NCI-H345 (cell line): ENCODE data around the gene PDE8A.
"Not testable (repeated sequence)": the region's sequence is repeated elsewhere in the genome, so short reads cannot be mapped to it uniquely, and the experiment has no call there.

Source experiments
- DNase-seq: peaks from one replicate; lab custom pipeline; 2025; lab: John Stamatoyannopoulos, UW

Gene PDE8A

DNA sequence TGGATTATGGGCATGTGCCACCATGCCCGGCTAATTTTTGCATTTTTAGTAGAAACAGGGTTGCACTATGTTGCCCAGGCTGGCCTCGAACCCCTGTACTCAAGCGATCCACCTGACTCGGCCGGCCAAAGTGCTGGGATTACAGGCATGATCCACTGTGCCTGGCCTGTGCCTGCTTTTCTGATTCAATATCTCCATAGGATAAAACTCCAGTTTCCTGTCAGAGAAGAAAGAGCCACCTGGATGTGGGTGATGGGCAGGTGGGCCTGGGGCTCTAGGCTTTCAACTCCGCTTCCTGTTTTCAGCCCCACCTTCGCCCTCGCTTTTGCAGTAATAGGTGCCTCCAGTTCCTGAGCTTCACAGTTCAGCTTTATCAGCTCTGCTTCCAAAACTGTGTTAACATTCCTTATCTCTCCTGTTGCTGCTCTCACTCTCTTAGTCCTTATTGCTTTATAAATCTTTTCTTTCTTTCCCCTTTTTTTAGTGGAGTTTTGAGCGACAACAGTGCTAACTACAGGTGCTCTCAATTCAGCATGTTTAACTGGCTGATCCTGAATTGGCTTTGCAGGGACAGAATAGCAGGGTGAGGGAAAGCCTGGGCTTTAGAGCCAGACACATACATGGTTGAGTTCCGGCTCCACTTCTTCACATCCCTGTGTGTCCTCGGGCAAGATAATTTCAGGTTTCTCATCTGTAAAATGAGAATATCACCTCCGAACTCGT lies 21.1 kb upstream of the PDE8A start:
- no peak for DNase-seq

DNA sequence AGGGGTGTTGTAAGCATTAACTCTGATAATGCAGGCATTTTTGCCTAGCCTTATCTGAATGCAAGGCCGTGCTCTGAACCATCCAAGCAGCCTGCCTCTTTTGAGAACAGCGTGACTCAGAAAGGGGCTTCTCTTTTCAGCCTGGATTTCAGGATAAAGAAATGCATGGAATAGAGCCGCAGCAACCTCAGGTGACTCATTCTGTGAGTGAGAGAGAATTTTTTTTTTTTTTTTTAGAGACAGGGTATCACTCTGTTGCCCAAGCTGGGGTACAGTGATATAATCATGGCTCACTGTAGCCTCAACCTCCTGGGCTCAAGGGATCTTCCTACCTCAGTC lies 20.6 kb upstream of the PDE8A start:
- DNase-seq = no peak

DNA sequence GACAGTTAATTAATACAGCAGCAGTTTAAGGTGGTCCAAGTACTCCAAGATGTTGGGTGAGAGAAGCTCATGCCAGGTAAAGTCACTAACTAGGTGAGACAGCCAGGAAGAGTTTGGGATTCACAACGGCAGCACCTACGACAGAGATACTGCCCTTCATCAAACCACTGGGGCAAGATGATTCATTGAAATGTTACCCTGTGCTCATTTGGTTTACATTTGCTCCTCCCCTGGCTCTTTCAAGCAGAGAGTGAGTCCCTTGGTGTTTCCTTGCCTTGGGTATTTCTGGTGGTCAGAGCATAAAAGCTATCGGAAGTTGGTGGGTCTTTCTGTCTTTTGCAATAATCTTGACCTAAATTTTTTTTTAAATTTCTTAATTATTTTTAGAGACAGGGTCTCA lies 19.9 kb upstream of the PDE8A start:
- DNase-seq = no peak

DNA sequence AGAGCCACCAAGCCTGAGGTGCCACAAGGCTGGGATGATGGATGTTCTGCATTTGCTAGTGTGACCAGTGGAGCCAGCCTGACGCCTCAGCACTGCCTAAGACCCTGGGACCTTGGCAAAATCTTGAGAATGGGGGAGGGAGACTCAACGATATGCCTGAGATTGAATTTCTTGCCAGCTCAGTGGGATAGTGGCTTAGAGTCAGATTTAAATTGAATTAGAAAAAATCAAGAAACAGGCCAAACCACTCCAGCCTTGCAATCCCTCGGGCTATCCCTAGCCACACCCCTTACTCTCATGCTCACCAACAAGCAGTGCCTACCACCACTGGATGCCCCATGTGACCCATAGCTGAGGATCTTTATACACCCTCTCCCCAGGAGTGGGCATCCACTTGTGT lies 18.7 kb upstream of the PDE8A start:
- DNase-seq = no peak

DNA sequence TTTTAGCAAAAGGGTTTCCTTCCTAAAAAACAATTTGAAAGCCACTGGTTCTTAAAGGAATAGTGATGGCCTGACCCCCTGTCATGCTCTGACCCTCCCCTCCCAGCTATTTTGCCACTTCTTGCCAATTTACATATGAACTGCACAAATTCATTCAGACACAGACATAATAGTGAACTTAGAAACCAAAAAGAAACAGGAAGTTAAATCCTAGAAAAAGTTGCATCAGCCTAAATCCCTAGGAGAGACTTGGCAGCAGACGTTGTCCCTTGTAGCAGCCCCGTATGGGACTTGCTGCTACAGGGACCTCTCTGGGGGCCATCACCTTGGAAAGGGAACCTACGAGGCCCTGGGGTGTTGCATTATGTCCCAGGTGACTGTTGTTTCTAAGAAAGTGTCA lies 14.3 kb upstream of the PDE8A start:
- DNase-seq = no peak

DNA sequence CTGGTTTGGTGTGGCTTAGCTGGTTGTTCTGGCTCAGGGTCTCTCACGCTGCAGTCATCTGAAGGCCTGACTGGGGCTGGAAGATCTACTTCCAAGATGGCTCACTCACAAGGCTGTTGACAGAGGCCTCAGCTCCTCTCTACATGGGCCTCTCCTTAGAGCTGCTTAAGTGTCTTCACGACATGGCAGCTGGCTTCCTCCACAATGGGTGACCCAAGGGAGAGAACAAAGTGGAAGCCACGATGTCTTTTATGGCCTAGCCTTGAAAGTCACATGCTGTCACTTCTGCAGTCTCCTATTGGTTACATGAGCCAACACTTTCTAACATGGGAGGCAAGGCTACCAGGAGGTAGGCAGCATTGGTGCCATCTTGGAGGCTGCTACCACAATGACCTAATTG lies 13.4 kb upstream of the PDE8A start:
- no peak for DNase-seq

DNA sequence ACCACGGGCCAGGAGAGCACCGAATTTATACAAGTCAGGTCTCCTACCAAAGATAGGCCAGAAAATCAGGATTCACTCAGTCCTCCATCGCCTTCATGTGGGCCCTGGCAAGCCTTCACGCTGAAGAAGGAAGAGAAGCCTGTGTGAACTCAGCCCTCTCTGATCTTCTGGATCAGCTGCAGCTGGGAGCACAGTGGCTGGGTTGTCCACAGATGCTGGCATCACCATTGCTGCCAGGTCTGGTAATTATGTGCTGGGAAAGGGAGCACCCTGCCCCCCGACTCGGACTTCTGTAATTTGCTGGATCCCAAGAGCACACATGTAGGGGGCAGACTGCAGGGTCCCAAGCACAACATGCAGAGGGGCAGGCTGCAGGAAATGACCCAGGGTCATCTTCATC lies 12.4 kb upstream of the PDE8A start:
- DNase-seq = no peak

DNA sequence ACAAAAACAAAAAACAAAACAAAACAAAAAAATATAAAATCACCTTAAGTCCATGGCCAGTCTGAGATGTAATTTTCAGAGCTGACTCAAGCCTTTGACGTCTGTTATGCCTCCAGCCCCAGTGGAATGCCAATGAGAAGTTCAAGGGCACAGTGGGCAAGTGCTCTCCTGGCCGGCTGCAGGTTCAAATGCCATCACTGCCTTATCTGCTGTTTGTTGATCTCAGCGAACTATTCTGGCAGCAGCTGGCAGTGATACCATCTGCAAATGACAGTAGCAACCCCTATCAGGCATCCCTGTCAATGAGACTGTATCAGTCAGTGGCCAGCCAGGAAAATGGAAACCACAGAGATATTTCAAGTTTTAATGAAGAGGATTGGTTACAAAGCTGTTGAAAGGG lies 10.8 kb upstream of the PDE8A start:
- no peak for DNase-seq

DNA sequence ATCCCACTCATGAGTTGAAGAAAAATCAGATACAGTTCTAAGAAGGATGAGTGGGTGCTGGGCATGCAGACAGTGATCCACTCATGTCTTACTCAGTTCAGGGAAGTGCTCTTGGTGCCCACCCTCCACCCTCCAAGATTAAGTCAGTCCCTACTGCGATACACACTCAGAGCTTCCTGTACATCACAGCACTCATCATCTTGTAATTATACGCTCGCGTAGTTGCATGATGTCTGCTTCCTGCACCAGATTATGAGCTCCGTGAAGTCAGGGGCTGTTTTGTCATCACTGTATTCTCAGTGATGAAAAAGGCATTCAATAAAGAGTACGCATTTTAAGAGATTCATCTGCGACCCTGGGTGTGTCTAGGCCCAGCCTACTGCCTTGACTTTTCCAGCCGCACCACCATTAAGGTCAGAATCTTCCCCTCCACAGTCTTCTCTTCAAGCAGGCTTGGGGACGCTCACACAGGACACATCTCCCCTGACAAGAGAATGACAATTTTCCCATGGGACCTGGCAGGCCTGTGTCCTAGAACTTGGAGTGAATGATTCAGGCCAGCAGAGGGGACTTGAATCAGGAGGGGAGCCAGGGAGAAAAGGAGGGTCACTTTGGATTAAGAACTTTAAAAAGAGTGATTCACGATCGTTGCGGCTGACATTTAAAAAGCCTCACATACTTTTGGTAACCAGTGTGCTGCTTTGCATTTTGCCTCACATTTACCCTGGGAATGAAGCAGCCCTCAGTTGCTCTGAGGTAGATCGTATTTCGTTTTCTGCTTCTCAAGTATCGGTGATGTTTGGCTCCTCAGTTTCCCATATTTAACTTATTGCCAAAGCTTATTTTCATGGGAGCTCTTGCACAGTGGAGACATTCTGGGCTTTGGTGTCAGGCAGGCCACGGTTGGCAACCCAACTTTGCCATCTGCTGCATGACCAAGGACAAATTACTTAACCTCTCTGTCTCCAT lies 7.9 kb upstream of the PDE8A start:
- DNase-seq = no peak

DNA sequence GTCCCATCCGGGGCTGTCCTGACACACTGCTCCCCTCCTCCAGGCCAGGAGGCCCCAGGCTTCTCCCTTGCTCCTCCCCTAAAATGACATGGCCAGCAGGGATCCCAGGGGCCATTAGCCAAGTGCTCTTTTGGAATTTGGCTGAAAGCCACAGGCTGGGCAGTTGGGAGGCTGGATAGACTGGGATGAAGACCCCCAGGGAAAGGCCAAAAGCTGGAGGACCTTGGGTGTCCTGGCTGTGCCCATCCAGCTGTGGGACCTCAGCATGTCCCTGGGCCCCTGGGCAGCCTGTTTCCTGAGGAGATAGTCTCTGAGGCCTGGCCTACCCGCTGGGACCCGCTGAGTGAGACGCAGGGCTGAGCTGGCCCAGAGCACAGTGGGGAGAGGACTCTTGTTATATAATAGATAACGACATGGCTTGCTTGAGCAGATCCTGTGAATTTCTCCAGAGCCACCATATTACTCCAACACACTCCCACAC lies 5.7 kb upstream of the PDE8A start:
- no peak for DNase-seq

DNA sequence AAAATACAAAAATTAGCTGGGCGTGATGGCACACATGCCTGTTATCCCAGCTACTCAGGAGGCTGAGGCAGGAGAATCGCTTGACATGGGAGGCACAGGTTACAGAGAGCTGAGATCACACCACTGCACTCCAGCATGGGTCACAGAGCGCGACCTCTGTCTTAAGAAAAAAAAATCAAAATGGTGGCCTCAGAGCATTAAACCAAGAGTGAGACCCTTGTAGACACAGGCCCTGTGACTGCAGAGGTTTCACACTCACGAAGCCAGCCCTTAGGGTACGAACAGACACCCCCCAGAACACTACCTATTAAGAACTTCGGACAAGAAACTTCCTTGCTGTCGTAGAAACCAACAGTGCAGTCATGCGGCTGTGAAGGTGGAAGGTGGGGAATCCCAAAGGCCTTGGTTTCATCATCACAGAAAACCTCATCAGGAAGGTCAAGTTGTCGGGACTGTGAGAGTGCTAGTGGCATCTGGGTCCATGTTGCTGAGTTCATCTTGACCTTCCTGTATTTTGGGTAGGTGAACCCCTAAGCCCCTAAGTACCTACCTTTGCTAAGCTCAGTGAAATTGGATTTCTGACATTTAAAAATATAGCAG lies 4.8 kb upstream of the PDE8A start:
- no peak for DNase-seq

DNA sequence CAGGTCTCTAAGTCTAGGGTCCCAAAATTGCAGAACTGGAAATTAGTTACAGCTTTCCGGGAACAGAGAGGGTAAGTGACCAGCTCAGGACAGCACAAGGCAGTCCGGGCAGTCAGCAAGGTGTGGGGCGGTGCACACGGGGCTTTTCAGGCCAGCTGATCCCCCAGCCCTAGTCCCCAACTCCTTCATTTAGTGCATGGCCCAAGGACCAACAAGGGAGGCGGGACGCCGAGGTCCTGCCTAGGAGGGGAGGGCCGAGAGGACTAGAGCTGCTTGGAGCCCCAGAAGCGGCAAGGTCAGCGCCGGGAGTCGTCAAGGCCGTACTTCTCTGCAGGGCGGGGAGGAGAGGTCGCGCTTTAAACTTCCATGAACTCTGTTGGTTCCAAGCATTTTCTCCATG lies 2.0 kb upstream of the PDE8A start:
- DNase-seq = no peak

DNA sequence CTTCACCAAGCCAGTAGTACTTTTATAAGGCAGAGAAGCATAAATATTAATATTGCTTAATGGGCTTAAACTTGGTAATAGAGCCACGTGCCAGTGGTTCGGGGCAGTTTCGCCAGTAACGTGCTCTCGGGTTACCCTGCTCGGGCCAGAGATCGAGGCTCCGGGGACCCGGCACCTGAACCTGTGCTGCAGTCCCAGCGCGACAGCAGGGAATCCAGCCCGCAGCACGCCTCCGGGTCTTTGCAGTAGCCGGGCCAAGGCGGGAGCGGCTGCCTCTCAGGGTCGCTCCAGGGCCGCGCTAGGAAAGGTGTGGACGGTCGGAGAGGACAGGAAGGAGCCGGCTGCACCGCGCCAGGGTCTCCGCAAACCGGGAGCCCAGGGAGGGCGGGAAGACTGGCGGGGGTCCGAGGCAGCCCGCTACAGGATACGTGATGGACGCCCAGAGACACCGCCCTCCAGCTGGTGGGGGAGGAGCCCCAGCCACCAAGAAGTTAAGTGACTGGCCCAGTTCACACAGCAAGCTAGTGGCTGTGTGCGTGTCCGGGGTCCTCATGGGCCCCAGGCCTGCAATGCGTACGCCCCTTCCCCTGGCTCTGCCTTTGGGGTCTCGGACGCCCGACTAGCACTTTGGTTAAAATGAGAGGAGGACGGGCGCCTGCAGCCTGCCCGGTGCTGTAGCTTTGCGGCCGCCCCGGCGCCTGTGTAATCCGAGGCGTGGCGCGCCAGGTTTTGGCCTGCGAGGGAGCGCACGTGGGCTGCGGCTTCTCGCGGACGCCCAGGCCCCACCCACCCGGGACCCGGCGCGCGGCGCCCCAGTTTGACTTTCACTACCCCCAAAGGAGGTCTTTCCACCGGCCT lies 1.2 kb upstream of the PDE8A start:
- peak; percentile 79 for DNase-seq

DNA sequence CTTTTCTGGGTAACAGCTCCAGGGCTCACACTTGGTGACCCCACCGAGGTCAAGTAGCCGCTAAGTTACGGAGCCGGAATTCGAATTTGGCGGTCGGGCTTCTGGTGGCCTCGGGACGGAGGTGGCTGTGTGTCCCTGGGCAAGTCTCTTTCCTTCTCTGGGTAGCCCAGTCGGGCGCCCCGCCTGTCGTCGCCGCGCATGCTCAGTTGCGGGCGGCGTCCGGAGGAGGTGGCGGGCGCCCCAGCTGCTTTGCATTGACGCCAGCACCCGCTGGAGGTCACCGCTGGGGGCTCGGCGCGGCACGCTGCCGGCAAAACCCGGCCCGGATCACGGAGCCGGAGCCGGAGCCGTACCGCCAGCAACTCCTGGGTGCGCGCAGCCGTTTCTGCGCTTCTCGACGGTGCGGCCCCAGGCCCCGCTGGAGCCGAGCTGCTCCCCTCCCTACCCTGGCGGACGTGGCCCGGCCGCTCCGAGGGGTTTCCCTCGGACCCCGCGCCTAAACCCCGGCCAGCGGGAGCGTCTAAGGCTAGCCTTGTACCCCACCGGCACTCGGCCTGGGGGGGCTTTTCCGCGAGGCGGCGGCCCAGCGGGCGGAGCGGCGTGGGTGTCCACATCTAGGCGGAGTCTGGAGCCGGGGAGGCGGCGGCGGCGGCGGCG lies 474 bp upstream of the PDE8A start:
- peak; percentile 93 for DNase-seq

DNA sequence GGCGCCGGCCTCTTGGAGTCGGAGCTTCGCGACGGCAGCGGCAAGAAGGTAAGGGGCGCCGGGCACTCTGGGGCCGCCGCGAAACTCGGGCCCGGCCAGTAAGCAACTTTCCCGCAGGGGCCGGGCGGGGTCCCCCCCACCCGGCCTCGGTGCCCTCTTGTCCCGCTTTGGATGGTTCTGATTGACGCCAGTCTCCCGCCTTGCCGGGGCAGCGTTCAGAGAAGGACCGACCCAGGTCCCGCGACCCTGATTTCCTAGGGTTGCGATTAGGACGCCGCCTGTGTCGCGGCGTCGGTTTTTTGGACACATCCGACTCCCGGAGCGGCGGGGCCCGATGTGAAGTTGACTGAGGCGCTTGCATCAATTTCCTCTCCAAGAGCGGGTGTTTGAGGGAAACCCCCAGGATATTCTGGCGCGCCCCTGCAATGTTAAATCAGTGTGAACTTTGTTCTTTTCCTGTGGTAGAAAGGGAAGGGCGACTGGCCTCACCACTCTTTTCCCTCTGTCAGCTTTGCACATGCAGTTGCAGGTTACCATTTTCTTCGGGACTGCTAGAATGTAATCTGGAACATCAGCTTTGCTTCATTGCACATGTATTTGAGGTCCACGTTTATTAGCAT lies 755 bp downstream of the PDE8A start:
- DNase-seq = no peak

DNA sequence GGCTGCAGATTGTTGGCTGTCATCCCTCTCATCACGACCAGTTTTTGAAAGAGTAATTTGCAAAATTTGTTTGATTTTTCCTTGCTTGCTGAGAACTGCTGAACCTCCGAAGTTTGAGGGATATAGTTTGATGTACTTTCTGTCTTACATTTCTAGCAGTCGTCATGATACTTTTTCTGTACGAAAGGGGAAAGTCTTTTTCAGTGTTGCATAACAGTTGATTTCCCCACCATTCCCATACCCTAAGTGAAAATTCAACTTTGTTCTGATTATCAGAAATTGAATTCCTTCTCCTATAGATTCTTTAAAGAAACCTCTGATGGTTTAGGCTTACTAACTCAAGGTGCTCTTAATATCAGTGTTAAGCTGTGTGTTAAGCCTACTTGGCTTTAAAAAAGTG lies 1.6 kb downstream of the PDE8A start:
- DNase-seq = no peak

DNA sequence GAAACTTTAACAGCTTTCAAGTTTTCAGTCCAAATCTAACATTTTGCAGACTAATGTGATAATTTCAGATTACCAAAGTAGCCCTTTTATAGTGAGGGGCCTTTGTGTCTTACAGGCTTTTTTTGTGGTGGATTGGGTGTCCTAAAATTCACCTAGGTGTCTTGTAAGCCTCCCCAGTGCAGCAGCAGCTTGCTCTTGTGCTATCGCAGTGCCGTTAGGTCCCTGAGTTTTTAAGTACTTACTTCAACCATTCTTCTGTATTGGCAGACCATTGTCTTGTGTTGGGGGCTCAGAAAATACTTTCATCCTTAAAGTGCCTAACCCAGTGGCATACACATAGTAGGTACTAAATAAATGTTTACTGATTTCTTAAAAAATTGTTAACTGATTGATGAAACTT lies 2.1 kb downstream of the PDE8A start:
- no peak for DNase-seq

DNA sequence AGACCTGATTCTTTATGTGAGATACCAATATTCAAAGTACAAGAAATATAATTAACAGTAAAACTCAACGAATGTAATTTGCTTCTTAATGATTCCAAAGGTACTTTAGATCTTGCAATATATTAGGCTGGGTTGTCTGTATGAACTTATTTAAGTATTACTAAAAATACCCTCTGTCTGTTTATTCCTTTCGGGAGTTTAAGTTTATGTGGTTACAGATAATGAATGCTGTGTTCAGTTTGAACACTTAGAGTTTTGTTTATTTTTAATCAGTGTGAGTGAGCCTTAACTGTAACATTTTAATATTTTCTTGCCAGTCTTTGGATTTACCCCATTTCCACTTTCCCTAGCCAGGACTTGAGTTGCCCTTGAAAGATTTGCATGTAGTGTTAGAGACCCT lies 3.5 kb downstream of the PDE8A start:
- no peak for DNase-seq

DNA sequence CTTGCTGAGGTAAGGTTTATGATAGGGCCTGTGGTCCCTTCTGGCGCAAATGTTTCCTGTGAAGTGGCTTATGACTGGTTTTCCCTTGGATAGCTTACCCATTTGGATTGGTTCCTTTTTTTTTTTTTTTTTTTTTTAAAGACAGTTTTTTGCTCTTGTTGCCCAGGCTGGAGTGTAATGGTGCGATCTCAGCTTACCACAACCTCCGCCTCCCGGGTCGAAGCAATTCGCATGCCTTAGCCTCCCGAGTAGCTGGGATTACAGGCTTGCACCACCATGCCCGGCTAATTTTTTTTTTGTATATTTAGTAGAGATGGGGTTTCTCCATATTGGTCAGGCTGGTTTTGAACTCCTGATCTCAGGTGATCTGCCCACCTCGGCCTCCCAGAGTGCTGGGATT lies 5.7 kb downstream of the PDE8A start:
- not testable (repeated sequence) for DNase-seq

DNA sequence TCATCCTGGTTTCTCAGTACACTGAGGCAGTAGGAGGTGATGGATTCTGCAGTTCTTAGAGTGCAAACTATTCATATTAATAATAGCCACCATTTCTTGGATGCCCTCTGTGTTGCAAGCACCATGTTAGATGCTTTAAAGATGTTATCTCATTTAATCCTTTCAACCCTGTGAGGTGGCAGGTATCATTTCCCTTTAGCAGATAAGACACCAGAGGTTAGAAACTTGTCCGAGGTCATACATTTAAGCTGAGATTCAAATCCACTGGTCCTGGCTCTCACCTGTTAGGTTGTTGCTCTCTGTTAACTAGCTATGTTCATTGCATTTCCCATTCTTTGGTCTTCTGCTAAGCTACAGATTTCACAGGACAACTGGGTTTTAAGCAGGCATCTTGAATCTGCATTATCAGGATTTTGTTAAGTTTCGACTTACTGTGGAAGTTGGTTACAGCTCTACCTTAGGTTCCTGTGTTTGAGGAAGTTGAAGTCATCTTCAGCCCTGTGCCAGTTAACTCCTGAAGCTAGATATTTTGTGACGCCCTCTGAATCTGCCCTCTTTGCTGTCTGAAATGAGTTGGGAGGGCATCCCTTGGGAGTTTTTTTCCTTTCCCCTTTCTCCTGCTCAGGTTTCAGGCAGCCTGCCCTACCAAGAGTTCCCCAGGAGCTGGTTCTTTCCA lies 6.4 kb downstream of the PDE8A start:
- no peak for DNase-seq
